CD4-positive, alpha-beta T cell treated with Interleukin-6 at 100 ng/mL for 8 hours (primary cell): ENCODE results near the gene KRTAP5-4.
"Not testable (repeated sequence)": the region's sequence is repeated elsewhere in the genome, so short reads cannot be mapped to it uniquely, and the experiment has no call there.

Experiments
- DNase-seq: peaks from one replicate; pipeline ENCODE4 v3.0.0-alpha.2; 2020; ENCODE audit warnings: mixed read lengths, low spot score

The KRTAP5-4 gene

DNA sequence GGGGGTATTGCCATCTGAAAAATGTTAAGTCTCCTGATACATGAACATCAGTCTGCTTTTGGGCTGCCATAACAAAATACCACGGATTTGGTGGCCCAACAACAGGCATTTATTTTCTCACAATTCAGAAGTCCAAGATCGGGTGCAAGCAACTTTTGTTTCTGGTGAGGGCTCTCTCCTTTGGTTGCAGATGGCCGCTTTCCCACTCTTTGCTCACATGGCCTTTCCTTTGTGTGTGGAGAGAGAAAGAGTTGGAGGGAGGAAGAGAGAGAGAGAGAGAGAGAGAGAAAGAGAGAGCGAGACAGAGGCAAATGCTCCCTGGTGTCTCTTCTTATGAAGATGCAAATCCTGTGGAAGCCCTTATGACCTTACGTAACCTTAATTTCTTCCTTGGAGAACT, 21.3 kb downstream of the KRTAP5-4 start:
- DNase-seq, result no peak

DNA sequence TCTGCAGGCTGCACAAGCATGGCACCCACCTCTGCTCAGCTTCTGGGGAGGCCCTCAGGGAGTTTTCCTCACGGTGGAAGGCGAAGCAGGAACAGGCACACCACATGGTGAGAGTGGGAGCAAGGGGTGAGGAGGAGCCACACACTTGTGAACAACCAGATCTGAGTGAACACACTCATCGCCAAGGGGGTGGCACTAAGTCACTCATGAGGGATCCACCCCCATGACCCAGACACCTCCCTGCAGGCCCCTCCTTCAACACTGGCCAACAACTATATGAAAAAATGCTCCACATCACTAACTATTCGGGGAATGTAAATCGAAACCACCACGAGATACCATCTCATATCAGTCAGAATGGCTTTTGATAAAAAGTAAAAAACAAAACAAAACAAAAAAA, 23.1 kb downstream of the KRTAP5-4 start:
- DNase-seq, result no peak

DNA sequence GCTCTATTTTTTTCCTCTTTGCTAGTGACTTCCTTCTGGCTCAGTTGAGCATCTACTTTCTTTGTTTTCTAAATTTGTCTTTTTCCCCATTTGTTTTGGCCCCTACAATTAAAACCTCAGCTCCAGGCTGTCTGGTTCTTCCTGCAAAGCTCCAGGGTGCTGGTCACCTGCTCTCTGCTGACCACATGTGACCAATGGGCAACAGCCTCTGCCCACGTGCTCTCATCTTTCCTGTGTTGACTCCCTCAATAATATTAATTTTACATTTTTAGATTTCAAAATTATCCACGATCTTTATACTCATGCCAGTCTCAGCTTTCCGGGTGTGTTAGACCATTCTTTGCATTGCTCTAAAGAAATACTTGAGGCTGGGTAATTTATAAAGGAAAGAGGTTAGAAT, 23.5 kb downstream of the KRTAP5-4 start:
- DNase-seq, result not testable (repeated sequence)

DNA sequence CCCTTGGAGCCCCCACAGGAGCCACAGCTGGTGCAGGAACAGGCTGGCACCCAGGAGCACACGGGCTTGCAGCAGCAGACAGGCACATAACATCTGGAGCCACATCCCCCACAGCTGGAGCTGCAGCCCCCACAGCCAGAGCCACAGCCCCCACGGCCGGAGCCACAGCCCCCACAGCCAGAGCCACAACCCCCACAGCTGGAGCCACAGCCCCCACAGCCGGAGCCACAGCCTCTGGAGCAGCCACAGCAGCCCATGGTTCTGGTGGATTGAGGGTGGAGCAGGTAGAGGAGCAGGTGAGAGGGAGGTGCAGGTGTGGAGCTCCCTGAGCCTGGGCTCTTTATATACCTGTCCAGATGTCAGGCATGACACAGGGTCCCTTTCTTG, 24.0 kb downstream of the KRTAP5-4 start, which contains the start of gene KRTAP5-2:
Gene KRTAP5-2 (minus strand): TSS at position 301 of the 387 bp plus-strand sequence. CDS start 44 bp downstream, at position 257.
- no peak for DNase-seq

DNA sequence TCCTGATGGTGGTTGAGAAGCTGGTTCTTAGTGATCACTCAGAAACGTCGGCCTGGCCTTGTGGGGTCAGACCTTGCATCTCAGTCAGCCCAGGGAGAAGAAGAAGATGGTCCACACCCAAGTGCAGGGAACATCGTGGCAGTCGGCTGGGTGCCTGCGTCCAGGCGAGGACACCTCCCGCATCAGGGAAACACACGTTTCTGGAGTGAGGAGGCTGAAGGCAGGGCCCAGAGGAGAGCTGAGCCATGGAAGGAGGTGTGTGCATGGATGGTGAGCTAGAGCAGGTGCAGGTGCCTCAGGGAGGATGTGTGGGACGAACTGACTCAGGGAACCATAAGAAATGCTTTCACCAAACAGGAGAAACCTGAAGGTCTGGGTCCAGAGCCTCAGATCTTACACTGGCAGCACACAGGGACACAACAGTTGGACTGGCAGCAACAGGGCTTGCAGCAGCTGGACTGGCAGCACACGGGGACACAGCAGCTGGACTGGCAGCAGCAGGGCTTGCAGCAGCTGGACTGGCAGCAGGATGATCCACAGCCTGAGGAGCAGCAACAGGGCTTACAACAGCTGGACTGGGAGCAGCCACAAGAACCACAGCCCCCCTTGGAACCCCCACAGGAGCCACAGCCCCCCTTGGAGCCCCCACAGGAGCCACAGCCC, 24.5 kb downstream of the KRTAP5-4 start:
- DNase-seq, result no peak

DNA sequence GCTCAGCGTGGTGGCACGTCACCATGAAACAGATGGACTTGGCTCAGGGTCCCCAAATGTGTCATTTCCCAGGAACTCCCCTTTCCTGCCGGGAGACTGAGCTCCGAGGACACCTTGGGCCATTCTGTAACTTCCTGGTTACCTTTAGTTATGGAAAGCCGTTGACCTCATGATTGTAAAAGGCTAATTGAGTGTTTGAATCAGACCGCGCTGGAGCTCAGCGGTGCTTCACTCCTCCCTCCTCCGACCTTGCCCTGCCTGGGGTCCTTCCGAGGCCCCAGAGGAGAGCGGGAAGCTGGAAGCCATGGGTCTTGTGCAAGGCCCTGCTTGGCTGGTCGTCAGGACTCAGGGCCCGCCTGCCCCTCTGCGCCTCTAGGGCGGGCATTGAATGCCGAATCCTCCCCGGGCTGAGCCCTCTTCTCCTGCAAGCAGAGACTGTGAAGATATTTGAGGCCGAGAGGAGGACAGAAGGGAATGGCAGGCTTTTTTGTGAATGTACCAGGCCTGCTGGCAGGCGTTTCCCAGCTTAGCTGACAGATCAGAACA, 25.3 kb downstream of the KRTAP5-4 start:
- not testable (repeated sequence) for DNase-seq

DNA sequence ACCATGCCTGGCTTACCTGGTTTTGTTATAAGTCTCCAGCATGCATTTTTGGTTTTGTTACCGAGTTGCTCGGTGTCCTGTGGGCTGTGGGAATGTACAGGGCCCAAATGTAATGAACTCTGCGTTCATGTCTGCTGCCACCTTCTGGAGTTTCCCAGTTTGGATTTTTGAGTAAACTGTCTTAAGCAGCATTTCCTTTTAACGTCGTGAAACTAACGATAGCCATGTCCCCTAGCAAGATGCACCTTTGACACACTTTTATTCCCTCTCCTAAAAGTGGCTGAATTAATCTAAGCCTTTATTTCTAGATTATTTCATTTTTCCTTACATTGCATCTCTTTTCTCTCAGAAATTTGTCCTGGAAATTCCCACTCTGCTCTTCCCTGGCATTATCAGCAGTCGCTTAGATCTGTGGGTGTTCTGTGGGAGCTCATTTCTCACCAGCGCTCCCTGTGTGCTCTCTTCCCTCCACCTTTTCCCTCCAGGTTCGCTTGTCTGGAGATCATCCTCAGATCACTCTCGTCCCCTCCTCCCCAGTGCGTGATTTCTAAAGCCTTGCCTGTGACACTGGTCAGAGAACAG, 25.9 kb downstream of the KRTAP5-4 start:
- DNase-seq, result not testable (repeated sequence)

DNA sequence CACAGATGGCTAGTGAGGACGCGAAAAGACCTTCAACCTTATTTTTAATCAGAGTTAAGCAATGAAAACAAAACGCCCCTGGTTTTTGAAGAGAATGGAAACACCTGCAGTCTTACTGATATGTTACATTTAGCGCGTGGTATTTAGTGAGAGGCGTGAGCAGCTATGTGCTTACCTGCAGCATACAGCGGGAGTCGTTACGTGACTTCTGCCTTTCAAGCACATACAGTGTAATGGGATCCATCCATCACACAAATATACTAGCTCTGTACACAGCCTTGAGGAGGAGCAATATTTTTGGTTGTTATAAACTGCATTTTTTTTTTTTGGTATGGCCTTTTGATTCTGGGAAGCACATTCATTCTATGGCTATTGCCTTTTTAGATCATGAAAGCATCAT, 29.3 kb downstream of the KRTAP5-4 start:
- DNase-seq, result no peak

DNA sequence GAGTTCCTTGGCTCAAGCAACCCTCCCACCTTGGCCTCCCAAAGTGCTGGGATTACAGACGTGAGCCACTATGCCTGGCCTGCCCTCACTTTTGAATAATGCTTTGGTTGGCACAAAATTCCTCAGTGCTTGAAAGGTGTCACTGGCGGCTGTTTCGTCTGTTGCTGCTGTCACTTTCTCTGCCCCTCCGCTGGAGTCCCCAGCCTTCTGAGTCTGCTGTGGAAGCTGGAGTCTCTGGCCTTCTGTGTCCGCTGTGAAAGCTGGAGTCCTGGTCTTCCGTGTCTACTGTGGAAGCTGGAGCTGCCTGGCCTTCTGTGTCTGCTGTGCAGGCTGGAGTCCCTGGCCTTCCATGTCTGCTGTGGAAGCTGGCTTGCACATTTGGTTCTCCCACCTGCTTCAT, 31.9 kb downstream of the KRTAP5-4 start:
- no peak for DNase-seq

DNA sequence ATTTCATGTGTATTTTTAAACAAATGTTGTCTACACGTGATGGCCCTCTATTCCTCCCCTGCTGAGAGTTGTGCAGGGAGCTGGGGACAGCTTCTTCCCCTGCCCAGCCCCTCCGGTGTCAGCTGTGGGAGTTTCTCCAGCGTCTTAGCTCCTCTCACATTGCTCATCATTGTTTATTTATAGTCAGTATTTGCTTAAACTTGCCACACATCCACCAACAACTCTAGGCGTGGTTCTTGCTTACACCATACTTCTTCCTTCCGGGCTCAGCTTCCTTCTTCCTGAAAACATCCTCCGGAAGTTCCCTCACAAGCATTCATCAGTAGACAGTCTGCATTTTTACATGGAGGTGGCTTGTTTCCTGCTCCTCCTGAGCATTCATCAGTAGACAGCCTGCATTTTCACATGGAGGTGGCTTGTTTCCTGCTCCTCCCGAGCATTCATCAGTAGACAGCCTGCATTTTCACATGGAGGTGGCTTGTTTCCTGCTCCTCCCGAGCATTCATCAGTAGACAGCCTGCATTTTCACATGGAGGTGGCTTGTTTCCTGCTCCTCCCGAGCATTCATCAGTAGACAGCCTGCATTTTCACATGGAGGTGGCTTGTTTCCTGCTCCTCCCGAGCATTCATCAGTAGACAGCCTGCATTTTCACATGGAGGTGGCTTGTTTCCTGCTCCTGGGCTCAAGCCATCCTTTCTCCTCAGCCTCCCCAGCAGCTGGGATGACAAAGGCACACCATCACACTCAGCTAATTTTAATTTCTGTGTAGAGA, 32.6 kb downstream of the KRTAP5-4 start:
- peak; percentile 61 for DNase-seq

DNA sequence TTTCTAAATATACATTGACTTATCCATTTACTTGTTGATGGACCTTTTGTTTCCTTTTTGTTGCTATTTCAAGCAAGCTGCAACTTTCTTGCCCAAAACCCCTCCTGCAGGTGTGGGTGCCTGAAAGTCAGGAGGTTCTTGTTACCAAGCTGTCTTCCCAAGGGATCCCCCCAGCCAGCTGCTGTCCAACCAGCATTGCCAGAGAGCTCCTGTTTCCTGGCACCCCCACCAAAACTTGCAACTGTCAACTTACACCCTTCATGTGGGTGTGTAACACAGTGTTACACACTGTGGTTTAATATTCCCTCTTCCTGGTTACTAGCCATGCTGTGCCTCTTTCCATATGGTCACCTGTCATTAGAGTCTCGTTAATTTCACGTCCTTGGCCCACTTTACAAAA, 35.2 kb downstream of the KRTAP5-4 start:
- no peak for DNase-seq

DNA sequence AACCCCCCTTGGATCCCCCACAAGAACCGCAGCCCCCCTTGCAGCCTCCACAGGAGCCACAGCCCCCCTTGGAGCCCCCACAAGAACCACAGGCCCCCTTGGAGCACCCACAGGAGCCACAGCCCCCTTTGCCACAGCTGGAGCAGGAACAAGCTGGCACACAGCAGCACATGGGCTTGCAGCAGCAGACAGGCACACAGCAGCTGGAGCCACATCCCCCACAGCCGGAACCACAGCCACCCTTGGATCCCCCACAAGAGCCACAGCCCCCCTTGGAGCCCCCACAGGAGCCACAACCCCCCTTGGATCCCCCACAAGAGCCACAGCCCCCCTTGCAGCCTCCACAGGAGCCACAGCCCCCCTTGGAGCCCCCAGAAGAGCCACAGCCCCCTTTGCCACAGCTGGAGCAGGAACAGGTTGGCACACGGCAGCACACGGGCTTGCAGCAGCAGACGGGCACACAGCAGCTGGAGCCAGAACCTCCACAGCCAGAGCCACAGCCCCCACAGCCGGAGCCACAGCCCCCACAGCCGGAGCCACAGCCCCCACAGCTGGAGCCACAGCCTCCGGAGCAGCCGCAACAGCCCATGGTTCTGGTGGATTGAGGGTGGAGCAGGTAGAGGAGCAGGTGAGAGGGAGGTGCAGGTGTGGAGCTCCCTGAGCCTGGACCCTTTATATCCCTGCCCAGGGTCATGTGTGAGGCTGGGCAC, 37.1 kb downstream of the KRTAP5-4 start, which contains the start of gene KRTAP5-1:
Gene KRTAP5-1 (minus strand): TSS at position 623 of the 710 bp plus-strand sequence. CDS start 34 bp downstream, at position 589.
- not testable (repeated sequence) for DNase-seq

DNA sequence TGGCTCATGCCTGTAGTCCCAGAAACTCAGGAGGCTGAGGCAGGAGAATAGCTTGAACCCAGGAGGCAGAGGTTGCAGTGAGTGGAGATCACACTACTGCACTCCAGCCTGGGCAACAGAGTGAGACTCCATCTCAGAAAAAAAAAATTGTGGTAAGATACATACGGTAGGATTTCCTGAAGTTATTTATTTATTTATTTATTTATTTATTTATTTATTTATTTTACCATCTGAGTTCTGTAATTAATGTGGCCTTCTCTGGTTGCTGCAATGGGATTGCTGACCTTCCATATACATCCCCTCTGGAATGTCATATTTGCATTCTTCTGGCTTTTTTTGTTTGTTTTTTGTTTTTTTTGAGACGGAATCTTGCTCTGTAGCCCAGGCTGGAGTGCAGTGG, 39.0 kb downstream of the KRTAP5-4 start:
- DNase-seq, result not testable (repeated sequence)

DNA sequence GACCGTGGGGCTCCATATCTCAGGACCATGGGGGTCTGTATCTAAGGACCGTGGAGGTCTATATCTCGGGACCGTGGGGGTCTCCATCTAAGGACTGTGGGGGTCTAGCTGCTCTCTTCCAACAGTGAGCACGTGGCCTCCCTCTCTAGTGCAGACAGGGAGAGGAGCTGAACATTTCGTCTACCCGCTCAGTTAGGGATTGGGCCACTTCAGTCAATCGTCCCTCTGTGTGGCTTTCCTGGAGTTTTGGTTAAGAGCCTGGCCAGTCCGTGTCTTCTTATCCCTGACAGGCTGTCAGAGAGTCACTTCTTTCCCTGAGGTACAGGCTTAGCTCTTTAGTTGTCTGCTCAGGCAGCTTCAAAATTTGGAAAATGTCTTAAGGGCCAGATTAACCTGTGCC, 40.0 kb downstream of the KRTAP5-4 start:
- no peak for DNase-seq

DNA sequence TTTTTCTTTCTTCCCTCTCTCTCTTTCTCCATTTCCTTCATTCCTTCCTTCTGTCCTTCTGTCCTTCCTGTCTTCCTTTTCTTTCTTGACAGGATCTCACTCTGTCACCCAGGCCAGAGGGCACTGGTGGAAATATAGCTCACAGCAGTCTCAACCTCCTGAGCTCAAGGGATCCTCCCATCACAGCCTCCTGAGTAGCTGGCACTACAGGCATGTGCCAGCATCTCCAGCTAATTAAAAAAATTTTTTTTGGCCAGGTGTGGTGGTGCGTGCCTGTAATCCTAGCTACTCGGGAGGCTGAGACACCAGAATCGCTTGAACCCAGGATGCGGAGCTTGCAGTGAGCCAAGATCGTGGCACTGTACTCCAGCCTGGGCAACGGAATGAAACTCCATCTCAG, 45.1 kb downstream of the KRTAP5-4 start:
- no peak for DNase-seq

DNA sequence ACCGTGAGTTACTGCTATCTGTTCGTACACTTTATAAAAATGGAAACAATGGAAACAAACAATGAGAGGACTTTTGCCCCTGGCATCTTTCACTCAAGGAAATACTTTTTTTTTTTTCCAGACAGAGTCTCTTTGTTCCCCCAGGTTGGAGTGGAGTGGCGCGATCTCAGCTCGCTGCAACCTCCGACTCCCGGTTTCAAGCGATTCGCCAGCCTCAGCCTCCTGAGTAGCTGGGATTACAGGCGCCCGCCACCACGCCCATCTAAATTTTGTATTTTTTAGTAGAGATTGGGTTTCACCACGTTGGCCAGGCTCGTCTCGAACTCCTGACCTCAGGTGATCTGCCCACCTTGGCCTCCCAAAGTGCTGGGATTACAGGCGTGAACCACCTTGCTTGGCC, 46.2 kb downstream of the KRTAP5-4 start:
- not testable (repeated sequence) for DNase-seq

DNA sequence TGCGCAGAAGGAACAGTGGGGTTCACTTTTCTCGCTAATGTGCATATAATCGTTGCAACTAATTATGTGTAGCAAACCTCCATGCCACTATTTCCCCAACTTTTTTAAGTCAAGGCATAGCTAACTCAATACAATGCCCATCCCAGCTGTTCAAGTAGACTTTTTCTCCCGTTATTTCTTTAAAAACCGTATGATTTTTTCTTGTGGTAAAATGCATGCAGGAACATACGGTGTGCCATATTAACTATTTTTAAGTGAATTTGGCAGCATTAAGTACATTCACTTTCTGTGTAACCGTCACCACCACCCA, 47.0 kb downstream of the KRTAP5-4 start:
- DNase-seq, result no peak

DNA sequence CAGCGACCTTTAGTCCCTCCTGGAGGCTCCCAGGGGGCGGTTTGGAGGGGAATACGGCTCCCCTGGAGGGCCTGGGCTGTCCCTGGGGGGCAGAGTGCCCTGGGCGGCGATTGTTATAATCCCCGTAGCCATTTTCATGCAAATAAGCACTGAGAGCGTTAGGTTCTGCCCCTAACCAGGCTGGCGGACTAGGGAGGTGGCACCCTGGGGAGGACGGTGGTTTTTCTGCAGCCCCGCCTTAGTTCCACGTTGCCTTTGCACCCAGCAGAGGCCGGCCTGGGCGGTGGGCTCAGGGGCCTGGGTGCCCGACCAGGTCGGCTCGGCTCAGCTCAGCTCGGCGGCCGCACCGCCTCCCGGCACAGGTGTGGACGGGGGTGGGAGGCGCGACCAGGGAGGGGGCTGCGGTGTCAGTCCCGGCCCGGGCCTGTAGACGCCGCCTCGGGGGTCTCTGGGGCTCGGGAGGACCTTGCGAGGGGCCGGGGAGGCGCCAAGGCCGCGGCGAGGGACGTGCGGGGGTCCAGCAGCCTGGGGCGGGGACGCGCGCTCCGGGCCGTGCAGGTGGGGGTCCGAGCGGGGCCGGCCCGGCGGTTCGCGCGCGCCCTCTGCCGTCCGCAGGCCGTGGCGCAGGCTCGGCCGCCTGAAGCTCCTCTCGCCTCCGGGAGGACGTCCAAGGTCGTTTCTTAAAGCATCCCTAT, 47.6 kb downstream of the KRTAP5-4 start:
- peak; percentile 53 for DNase-seq

DNA sequence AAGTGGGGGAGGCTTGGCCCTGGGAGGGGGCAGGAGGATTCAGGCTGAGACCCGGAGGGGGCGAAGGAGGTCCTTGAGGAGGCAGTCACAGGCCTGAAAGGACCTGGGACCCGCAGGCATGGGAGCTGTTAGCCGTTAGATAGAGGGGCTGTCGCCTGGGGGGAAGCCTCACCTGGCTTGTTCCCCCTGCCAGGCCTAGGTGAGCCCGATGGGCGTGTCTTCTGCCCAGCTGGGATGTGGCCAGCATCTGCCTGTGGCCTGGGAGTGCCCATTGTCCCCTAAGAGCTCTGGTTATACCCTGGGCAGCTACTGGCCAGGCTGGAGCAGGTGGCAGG, 48.1 kb downstream of the KRTAP5-4 start:
- no peak for DNase-seq

DNA sequence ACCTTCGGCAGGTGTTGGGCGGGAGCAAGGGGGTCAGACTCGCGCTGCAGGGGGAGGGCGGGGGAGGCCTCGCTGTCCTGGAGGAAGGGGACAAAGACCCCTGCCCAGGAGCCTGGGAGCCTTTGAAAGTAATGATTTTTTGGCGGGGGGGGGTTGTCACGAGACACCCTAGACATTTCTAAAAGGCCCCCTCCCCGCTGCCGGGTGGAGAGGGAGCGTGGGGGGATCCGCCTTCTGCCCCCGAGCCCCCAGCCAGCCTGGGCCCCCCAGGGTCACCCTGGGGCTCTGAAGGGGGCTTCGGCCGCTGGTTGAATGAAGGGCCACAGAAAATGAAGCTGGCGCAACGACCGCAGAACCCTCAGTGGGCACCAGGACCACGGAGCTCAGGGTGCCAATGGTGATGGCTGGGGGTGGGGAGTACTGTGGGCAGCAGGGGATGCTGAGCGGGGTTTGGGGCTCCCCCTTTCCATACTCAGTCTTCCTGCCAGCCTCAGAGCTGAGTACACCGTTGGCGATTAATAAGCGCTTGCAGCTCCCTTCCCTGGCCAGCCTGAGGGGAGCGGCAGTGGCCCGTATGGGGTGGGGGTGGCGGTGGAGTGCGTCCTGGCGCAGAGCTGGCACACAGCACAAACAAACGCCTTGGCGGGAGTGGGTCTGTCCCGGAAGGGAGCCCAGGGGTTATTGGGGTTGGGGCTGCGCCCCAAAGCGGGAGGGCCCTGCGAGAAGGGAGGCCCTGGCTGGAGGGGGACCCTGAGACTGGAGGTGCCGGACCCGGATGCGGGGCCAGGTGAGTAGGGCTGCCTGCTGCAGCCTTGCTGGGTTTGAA, 48.6 kb downstream of the KRTAP5-4 start:
- peak; percentile 23 for DNase-seq
